Cardiac fibroblast (primary cell): ENCODE data around the gene ATP4B.

Source experiments
- DNase-seq, 2 donors: peaks; one replicate each; pipeline versions ENCODE4 v3.0.0 to v3.0.0-alpha.2; 2010; ENCODE audit warnings: low read depth in 2 of 2
- H3K4me3 ChIP-seq, 2 donors: replicated peaks in 1 of 2; 1 replicate in 1 of 2; 2 replicates in 1 of 2; pipeline ENCODE4 v1.5.1; 2011; ENCODE audit warnings: low read depth in 2 of 2, low read length in 2 of 2, mild to moderate bottlenecking in 2 of 2, moderate library complexity in 1 of 2
- TF ChIP-seq, protein P1 (sequence below): IDR thresholded peaks from one replicate; pipeline ENCODE4 v1.5.1; 2011; ENCODE audit warnings: low read depth, mild to moderate bottlenecking, low read length, inconsistent platforms

ATP4B gene

DNA sequence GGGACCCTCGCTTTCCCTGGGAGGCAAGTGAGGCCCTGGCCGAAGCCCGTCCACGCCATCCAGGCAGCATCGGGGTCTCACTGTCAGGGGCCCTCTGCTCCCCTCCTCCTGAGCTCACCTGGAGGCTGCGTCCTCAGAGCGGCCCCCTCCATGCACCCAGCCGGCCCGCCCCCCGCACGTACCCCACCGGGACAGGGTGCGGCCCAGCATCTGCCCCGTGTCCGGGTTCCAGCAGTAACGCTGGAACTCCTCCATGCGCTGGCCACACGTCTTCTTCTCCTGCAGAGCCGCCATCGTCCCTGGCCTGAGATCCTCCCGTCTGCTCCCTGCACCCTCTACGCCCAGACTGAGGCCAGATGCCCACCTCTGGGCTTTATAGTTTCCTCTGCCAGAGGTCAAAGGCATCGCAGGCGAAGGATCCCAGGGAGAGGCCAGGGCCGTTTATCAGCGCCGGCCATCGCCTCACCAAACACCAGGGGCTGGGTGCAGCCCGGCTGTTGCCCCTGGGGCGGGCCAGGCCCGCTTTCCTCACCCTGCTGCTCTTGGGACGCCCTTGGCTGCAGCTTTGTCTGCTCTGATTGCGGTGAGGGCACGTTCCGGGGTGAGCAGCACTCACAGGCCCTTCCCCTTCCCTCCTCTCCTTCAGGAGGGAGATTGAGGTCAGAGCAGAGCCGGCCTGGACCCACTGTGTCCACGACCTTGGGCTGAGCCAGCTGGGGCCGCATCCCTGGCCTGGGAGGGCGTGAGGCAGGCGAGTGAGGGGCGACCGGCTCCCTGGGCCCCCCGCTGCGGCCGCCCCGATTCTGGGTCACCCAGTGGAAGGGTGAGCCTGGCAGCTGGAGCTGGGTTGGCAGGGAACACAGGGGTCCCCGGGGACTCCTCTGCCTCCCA, at the start of gene ATP4B:
Gene ATP4B (minus strand): TSS at position 348 of the 891 bp plus-strand sequence. CDS start 54 bp downstream, at position 294.
- H3K4me3 ChIP-seq: no peak within 1 kb of the TSS

GRCh38 chr13:113672002-113672651, 14.1 kb upstream of the ATP4B start:
- no peak overlapping the region for H3K4me3 ChIP-seq
- DNase-seq: no peak
- TF ChIP-seq, protein P1, sequence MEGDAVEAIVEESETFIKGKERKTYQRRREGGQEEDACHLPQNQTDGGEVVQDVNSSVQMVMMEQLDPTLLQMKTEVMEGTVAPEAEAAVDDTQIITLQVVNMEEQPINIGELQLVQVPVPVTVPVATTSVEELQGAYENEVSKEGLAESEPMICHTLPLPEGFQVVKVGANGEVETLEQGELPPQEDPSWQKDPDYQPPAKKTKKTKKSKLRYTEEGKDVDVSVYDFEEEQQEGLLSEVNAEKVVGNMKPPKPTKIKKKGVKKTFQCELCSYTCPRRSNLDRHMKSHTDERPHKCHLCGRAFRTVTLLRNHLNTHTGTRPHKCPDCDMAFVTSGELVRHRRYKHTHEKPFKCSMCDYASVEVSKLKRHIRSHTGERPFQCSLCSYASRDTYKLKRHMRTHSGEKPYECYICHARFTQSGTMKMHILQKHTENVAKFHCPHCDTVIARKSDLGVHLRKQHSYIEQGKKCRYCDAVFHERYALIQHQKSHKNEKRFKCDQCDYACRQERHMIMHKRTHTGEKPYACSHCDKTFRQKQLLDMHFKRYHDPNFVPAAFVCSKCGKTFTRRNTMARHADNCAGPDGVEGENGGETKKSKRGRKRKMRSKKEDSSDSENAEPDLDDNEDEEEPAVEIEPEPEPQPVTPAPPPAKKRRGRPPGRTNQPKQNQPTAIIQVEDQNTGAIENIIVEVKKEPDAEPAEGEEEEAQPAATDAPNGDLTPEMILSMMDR: no peak

More for the DNA sequence above, at the start of gene ATP4B:
- DNase-seq: no peak
- TF ChIP-seq, protein P1: no peak

DNA sequence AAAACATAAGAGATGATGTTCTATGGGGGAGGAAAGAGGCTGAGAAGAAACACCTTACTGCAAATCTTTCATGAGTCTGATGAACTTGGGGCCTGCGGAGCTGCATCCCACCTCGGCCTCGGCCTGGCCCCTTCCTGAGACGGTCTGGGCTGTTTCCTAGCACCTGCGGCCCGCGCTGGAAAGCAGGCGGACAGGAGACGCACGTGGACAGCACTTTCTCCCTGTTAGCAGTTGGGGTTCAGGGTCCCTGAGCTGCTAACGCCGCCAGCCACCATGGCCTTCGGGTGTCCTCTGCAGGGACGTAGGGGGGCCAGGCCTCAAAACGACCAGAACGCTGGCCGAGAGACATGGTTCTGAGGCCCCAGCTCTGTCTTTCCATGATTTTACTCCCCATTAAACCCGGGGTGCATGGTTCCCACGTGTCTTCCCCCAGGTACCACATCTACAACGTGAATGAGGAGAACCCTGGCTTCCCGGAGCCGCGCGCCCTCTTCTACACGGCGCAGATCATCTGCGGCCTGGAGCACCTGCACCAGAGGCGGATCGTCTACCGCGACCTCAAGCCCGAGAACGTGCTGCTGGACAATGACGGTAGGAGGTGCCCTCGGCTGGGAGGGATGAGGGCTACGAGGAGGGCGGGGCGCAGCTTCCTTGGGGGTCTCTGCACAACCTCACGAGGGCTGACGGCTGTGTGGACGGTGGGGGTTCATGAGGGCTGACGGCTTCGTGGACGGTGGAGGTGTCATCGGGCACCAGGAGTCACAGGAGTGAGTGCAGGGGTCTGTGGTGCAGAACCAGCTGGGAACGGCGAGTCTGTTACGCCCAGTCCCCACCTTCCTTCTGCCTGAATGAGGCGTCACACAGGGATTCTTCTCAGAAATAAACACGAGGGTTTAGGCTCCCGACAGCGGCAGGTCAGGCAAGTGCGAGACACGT, 13.3 kb upstream of the ATP4B start:
- no peak for DNase-seq
- TF ChIP-seq, protein P1: no peak
- H3K4me3 ChIP-seq: no peak overlapping the region

DNA sequence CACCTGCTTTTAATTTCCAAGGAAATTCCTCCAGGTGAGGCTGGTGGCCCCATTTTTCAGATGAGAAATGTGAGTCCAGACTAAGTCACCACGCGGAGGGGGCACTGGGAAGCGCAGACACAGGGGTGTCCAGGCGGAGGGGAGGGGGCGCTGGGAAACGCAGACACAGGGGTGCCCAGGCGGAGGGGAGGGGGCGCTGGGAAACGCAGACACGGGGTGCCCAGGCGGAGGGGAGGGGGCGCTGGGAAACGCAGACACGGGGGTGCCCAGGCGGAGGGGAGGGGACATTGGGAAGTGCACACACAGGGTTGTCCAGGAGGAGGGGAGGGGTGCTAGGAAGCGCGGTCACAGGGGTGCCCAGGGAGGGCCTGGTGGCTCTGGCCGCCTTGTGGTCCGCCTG, 12.5 kb upstream of the ATP4B start:
- TF ChIP-seq, protein P1: no peak
- H3K4me3 ChIP-seq: no peak overlapping the region
- no peak for DNase-seq

- no peak overlapping the region for H3K4me3 ChIP-seq
- DNase-seq: no peak
- TF ChIP-seq, protein P1: no peak
Measured at GRCh38 chr13:113669755-113670341, 11.8 kb upstream of the ATP4B start.

DNA sequence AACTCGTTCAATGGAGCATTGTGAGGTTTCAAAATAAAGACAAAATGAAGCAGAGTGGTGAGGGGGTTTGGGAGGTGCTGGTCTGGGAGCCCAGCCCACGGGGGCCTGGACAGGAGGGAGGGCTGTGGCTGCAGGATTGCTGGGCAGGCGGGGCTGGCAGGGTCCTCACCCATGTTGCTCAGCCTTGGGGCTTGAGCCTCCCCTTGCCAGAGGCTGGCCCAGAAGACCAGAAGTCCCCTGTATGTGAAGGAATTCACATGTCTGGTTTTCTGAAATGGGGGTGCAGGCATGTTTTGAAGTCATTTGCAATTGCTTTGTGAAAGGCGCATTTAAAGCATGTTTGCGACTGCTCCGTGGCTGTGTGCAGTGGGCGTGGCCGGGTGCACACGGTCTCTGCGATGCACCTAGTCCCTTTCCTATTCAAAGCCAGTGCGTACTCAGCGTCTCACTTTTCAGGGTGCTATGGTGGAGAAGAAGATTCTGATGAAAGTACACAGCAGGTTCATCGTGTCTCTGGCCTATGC, 11.3 kb upstream of the ATP4B start:
- no peak overlapping the region for H3K4me3 ChIP-seq
- no peak for DNase-seq
- TF ChIP-seq, protein P1: no peak
